Natural killer cell (primary cell): ENCODE results near the gene C11orf21. TPM values are rescaled to one million over a fixed set of nuclear protein-coding genes. Genes with fewer than 3 reads are reported as not detected.
A peak's percentile ranks its signal among the peaks of the same experiment; 100 is the strongest.

Experiments used
- ATAC-seq, 3 donors: fragments of 150-1000 bp in 2 of 3; fragments of 200-7000 bp in 1 of 3; cut with Tn5 transposase; 1 replicate in 1 of 3; 2 replicates in 2 of 3; pipeline ENCODE4 v1.10.0; 2021; ENCODE audit warnings: mild to moderate bottlenecking in 2 of 3, moderate library complexity in 2 of 3
- DNase-seq, 2 donors: peaks; one replicate each; pipeline versions ENCODE4 v3.0.0 to v3.0.0-alpha.2; 2013 to 2021; ENCODE audit warnings: mixed read lengths in 1 of 2
- H3K27ac ChIP-seq: one replicate; pipeline ENCODE4 v1.5.1; 2013; ENCODE audit warnings: mild to moderate bottlenecking, low read length
- H3K27me3 ChIP-seq: one replicate; pipeline ENCODE4 v1.6.1; 2013; ENCODE audit warnings: low read length; ENCODE audit not compliant: control insufficient read depth, insufficient read depth
- H3K36me3 ChIP-seq: one replicate; pipeline ENCODE4 v1.6.1; 2013; ENCODE audit warnings: low read length; ENCODE audit not compliant: control insufficient read depth, insufficient read depth
- H3K4me1 ChIP-seq: one replicate; pipeline ENCODE4 v1.6.1; 2013; ENCODE audit warnings: low read length; ENCODE audit not compliant: control insufficient read depth, insufficient read depth
- H3K4me3 ChIP-seq: one replicate; pipeline ENCODE4 v1.5.1; 2013; ENCODE audit warnings: low read length
- H3K9me3 ChIP-seq: one replicate; pipeline ENCODE4 v1.6.1; 2013; ENCODE audit warnings: low read length; ENCODE audit not compliant: control insufficient read depth, insufficient read depth
- H3K27ac Mint-ChIP-seq, 2 donors: one replicate each; pipeline ENCODE4 v1.8.0; 2022; ENCODE audit warnings: mild to moderate bottlenecking in 2 of 2, mixed read lengths in 2 of 2, moderate library complexity in 1 of 2
- H3K27me3 Mint-ChIP-seq, 2 donors: one replicate each; pipeline ENCODE4 v1.8.0; 2022; ENCODE audit warnings: low read depth in 2 of 2, mixed read lengths in 2 of 2
- H3K36me3 Mint-ChIP-seq: one replicate; pipeline ENCODE4 v1.8.0; 2022; ENCODE audit warnings: mixed read lengths
- H3K4me1 Mint-ChIP-seq, 2 donors: one replicate each; pipeline ENCODE4 v1.8.0; 2022; ENCODE audit warnings: mixed read lengths in 2 of 2
- H3K4me3 Mint-ChIP-seq: one replicate; pipeline ENCODE4 v1.8.0; 2022; ENCODE audit warnings: mild to moderate bottlenecking, moderate library complexity, mixed read lengths
- H3K9me3 Mint-ChIP-seq, 2 donors: one replicate each; pipeline ENCODE4 v1.8.0; 2022; ENCODE audit warnings: mixed read lengths in 2 of 2
- CTCF ChIP-seq: fragments of 200-600 bp; IDR thresholded peaks from one replicate; pipeline ENCODE4 v1.8.0; 2022; ENCODE audit warnings: antibody characterized with exemption
- WGBS: methylation state at CpG from one replicate; pipeline ENCODE4 v1.1.7; 2013; ENCODE audit warnings: missing lambda C conversion rate; ENCODE audit not compliant: insufficient coverage; 5-methylcytosine and 5-hydroxymethylcytosine counted together
- intact Hi-C: fragments of 100-400 bp; cut with micrococcal nuclease; formaldehyde crosslinking; loops from one replicate; pipeline ENCODE4 v1.14.2; 2022
- total RNA-seq, 4 donors: library from RNA; stranded (reverse); fragments of 120-200 nt in 1 of 4; gene quantifications; one replicate each; pipeline versions ENCODE4 v1.2.3 to v1.2.4, GENCODE V29; 2013 to 2022

C11orf21 gene
- total RNA-seq, 3 donors from 2014 or later (not counting 1 experiment from before 2014, with no cell fraction given) = 227 to 325 (median 237) TPM

DNA sequence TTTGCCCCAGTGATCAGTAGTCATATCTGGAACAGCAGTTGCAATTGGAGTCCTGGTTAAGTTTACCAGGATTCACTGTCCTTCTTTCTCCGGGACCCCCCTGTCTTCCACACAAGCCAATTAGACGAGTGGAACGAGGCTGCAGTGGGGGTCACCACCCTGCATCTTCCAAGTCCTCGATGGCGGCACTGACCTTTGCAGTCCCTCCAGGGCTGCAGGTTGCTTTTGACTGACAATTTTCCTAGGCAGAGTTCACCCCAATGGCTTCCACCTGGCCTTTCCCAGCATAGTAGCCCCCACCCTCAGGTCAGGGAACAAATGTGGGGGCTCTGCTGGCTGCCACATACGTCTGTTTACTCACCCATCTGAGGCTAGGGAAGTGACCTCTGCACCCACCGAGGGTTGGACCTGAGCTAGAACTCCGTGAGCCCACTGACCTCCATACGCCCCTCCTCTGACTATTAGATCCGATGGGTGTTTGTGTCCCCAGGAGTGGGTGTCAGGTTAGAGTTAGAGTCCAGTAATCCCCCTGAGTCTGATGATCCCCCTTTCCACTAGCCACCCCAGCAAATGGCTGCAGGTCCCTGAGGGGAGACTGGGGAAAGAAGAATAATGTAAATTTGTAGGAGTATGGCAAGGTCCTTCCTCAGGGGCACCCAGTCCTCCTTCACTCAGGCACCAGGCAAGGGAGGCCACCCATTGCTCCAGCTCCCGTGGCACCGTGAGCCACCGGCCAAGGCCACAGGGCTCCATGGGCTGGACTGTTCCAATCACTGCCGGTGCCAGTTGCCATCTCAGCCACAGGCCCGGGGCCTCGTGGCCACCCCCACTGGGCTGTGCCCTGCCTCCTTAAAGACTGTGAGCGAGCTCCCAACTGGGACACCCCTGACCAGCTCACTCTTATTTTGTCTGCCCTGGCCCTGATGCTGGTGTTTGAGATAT is 5.5 kb downstream of the C11orf21 start:
- ATAC-seq = no peak
- 84% methylated on average over 16 of the region's 17 CpGs for WGBS
- Mint-ChIP-seq H3K36me3 (no peaks in the 10 kb centered on the region), H3K27me3 (no peaks in the 10 kb centered on the region), H3K9me3 (no peaks in the 10 kb centered on the region), H3K4me1 (peaks cover 31 to 73% of the 10 kb centered on the region in 2 donors), H3K4me3 (no peak overlapping the region), H3K27ac (peak overlapping the region; percentile 46 to 94)
- no peak overlapping the region for H3K4me3 ChIP-seq
- no peaks in the 10 kb centered on the region for H3K9me3 ChIP-seq
- no peaks in the 10 kb centered on the region for H3K27me3 ChIP-seq
- H3K36me3 ChIP-seq = peaks cover 33% of the 10 kb centered on the region
- H3K27ac ChIP-seq = no peak overlapping the region
- peaks cover 76% of the 10 kb centered on the region for H3K4me1 ChIP-seq
- no peak for TF ChIP-seq CTCF
- peak in 1 of 2 donors; percentile 9 for DNase-seq
- intact Hi-C loops = no loop called here

DNA sequence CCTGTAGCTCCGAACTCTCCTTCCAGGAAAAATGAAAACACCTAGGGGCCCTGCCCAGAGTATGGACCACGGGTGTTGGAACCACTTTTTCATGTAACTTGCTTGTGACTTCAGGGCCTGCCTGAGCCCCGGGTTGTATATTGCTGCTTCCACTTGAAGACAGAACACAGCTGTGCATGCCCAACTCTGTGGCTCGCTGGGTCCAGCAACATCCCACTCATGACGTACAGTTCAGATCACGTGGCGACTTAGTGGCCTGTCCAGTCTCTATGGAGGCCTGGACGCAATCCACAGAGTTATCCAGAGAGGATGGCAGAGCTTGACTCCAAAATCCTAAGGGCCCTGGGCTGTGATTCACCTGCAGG is 6.8 kb downstream of the C11orf21 start:
- Histone ChIP-seq H3K27ac (peak overlapping the region; percentile 5), H3K9me3 (no peaks in the 10 kb centered on the region), H3K36me3 (peaks cover 33% of the 10 kb centered on the region), H3K4me1 (peaks cover 65% of the 10 kb centered on the region), H3K27me3 (no peaks in the 10 kb centered on the region), H3K4me3 (no peak overlapping the region)
- Mint-ChIP-seq H3K9me3 (no peaks in the 10 kb centered on the region), H3K27me3 (no peaks in the 10 kb centered on the region), H3K36me3 (no peaks in the 10 kb centered on the region), H3K4me1 (peaks cover 34 to 71% of the 10 kb centered on the region in 2 donors), H3K27ac (peak overlapping the region; percentile 62 to 83), H3K4me3 (no peak overlapping the region)
- DNase-seq (no peak), ATAC-seq (no peak)
- 86% methylated on average over 8 of the region's 8 CpGs for WGBS
- no peak for TF ChIP-seq CTCF
- intact Hi-C loops = no loop called here

- no peaks in the 10 kb centered on the region for H3K27me3 ChIP-seq
- peaks cover 30% of the 10 kb centered on the region for H3K36me3 ChIP-seq
- no peaks in the 10 kb centered on the region for H3K36me3 Mint-ChIP-seq
- H3K4me1 Mint-ChIP-seq = peaks cover 36 to 71% of the 10 kb centered on the region in 2 donors
- ATAC-seq = peak in 1 of 3 donors; percentile 57
- H3K4me3 Mint-ChIP-seq = peak overlapping the region; percentile 50
- DNase-seq = peak in 1 of 2 donors; percentile 13
- intact Hi-C loops = no loop called here
- TF ChIP-seq CTCF = no peak
- H3K4me1 ChIP-seq = peaks cover 58% of the 10 kb centered on the region
- WGBS = 65% methylated on average over 26 of the region's 27 CpGs
- H3K27me3 Mint-ChIP-seq = no peaks in the 10 kb centered on the region
- H3K27ac ChIP-seq = peak overlapping the region; percentile 5
- no peak overlapping the region for H3K4me3 ChIP-seq
- H3K9me3 Mint-ChIP-seq = no peaks in the 10 kb centered on the region
- peak overlapping the region; percentile 62 to 83 for H3K27ac Mint-ChIP-seq
- no peaks in the 10 kb centered on the region for H3K9me3 ChIP-seq
These were observed 7.5 kb downstream of the C11orf21 start for GRCh38 chr11:2293984-2294925.
